Activated naive CD4-positive, alpha-beta T cell treated with anti-CD3 and anti-CD28 coated beads for 36 hours (primary cell): ENCODE results near the gene TAL1. TPM values are rescaled to one million over a fixed set of nuclear protein-coding genes. Genes with fewer than 3 reads are reported as not detected.

Experiments used
- CTCF ChIA-PET: fragments of 350-600 bp; sonication (Branson Sonifier 250); formaldehyde crosslinking; loops from one replicate; lab custom pipeline; 2021; ENCODE audit warnings: antibody characterized with exemption; lab: Charles Lee
- DNase-seq: peaks from one replicate; pipeline ENCODE4 v3.0.0-alpha.2; 2020
- H3K27ac Mint-ChIP-seq: one replicate; pipeline ENCODE4 v1.8.0; 2021; ENCODE audit warnings: mild to moderate bottlenecking, mixed read lengths
- H3K27me3 Mint-ChIP-seq: one replicate; pipeline ENCODE4 v1.8.0; 2021; ENCODE audit warnings: low read depth, mixed read lengths
- H3K36me3 Mint-ChIP-seq: one replicate; pipeline ENCODE4 v1.8.0; 2021; ENCODE audit warnings: low read depth, mixed read lengths
- H3K4me1 Mint-ChIP-seq: one replicate; pipeline ENCODE4 v1.8.0; 2021; ENCODE audit warnings: low read depth, mixed read lengths
- H3K4me3 Mint-ChIP-seq: one replicate; pipeline ENCODE4 v1.8.0; 2021; ENCODE audit warnings: mild to moderate bottlenecking, moderate library complexity, mixed read lengths
- H3K9me3 Mint-ChIP-seq: one replicate; pipeline ENCODE4 v1.8.0; 2021; ENCODE audit warnings: mixed read lengths
- intact Hi-C: fragments of 100-400 bp; cut with micrococcal nuclease; formaldehyde crosslinking; loops from one replicate; pipeline ENCODE4 v1.15.1; 2023
- total RNA-seq, 2 experiments: library from RNA; stranded (reverse); gene quantifications; one replicate each; pipeline ENCODE4 v1.2.3, GENCODE V29; 2021

TAL1 gene
- total RNA-seq, 2 experiments from 2014 or later = not detected

DNA sequence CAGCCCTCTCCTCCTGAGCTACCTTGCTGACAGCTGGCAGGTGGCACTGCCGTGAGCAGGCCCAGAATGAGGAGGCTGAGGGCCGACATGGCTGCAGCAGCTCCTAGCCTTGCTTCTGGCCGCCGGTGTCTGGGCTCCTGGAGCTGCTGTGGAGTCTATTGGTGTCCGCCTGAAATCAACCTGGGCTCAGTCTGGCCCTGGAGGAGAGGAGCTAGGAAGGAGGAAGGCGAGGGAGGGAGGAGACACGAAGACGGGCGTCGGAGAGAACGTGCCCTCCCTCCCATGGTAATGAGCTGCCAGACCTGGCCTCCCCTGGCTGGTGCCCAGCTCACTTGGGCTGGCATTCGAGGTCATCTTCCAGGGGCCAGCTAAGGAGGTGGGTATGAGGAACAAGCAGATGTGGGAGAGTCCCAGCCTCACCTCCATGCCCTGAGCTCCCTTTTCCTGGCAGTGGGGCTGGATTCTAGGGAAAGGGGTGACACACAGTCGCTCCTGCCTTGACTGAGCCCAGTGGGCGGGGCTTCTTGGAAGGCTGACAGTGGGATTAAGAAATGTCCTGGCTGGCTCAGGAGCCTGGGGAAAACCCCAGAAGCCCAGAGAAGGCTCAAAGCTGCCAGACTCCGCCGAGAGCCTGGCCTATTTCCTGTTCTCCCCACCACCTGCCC is 42.0 kb downstream of the TAL1 start, which contains the start of gene PDZK1IP1:
Gene PDZK1IP1 (minus strand): TSS at position 193 of the 665 bp plus-strand sequence. CDS start 104 bp downstream, at position 89.
- no peaks in the 10 kb centered on the region for H3K36me3 Mint-ChIP-seq
- no peak for DNase-seq
- CTCF ChIA-PET = interaction anchor here (0.7 to 1.4 kb wide), 4 partner anchors 10 to 520 kb away, joined by 3 to 7 read pairs (median 5); no protein-coding TSS in a partner anchor
- no peaks in the 10 kb centered on the region for H3K9me3 Mint-ChIP-seq
- intact Hi-C loops = loop anchor here (5.0 kb wide), 2 partner anchors 122 to 522 kb away; partner anchors contain the start of gene STIL
- no peak within 1 kb of the TSS for H3K27ac Mint-ChIP-seq
- H3K4me3 Mint-ChIP-seq = no peak within 1 kb of the TSS
- H3K27me3 Mint-ChIP-seq = no peaks in the 10 kb centered on the region
- no peaks in the 10 kb centered on the region for H3K4me1 Mint-ChIP-seq

DNA sequence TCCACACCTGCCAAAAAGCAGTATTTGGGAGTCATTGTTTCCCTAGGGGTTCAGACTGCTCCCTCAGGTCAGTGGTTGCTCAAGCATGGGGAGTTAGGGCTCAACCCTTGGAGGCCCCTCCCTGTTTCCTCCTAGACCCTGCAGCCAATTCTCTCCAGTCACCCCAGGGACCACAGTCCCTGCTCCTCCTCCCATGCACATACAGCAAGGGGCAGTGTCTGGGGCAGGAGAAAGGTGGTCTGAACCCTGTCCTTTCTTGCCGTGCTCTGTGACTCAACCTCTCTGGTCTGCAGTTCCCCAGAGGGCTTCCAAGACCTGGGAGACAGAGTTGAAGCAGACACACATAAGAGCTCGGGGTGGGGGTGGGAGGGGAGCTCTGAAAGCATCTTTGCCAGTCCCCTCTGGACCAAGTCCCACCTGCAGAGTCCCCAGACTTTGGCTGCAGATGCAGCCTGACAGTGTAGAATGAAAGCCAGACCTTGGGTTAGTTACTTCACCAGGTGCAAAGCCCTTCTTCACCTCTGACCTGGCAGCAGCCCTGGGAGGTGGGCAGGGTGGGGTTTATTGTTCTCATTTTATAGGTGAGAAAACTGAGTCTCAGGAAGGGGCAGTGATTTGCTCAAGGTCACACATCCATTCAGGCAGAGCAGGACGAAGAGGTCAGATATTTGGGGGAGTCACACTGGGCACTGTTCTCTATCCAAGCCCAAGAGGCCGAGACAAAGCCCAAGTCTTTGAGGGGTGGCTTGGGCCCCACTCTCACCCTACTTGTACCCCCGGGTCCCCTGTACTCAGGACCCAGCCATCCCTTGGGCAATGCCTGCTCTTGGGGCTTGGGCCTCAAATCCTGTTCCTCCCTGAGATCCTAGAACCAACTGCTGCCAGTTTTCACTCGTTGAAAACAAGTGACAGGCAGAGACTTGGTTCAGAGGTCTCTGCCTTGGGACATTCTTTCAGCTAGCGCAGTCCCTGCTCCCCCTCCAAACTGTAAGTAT is 42.9 kb downstream of the TAL1 start:
- H3K36me3 Mint-ChIP-seq = no peaks in the 10 kb centered on the region
- H3K9me3 Mint-ChIP-seq = no peaks in the 10 kb centered on the region
- no peaks in the 10 kb centered on the region for H3K27me3 Mint-ChIP-seq
- H3K4me3 Mint-ChIP-seq = no peak overlapping the region
- H3K27ac Mint-ChIP-seq = no peak overlapping the region
- intact Hi-C loops = no loop called here
- no peaks in the 10 kb centered on the region for H3K4me1 Mint-ChIP-seq
- CTCF ChIA-PET = interaction anchor here (0.7 to 1.8 kb wide), 6 partner anchors 10 to 522 kb away, joined by 3 to 12 read pairs (median 5); no protein-coding TSS in a partner anchor
- no peak for DNase-seq

DNA sequence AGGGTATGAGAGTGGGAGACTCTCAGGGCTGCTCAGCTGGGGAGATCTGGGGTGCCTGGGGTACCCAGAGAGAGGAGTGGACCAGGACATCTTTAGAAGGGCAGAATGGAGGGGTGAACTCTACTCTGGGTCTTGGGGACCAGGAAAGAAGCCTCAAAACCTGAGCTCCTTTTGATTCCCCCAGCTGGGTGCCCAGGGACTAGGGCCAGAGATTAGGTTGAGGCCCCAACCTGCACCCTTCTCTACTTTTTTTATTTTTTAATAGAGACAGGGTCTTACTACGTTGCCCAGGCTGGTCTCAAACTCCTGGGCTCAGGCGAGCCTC is 44.1 kb downstream of the TAL1 start:
- Mint-ChIP-seq H3K27me3 (peaks cover 2% of the 10 kb centered on the region), H3K4me3 (no peak overlapping the region), H3K4me1 (no peaks in the 10 kb centered on the region), H3K9me3 (no peaks in the 10 kb centered on the region), H3K27ac (no peak overlapping the region), H3K36me3 (no peaks in the 10 kb centered on the region)
- DNase-seq = no peak
- intact Hi-C loops = no loop called here
- CTCF ChIA-PET = interaction anchor here (0.6 to 1.8 kb wide), 5 partner anchors 10 to 538 kb away, joined by 3 to 12 read pairs (median 4); no protein-coding TSS in a partner anchor

DNA sequence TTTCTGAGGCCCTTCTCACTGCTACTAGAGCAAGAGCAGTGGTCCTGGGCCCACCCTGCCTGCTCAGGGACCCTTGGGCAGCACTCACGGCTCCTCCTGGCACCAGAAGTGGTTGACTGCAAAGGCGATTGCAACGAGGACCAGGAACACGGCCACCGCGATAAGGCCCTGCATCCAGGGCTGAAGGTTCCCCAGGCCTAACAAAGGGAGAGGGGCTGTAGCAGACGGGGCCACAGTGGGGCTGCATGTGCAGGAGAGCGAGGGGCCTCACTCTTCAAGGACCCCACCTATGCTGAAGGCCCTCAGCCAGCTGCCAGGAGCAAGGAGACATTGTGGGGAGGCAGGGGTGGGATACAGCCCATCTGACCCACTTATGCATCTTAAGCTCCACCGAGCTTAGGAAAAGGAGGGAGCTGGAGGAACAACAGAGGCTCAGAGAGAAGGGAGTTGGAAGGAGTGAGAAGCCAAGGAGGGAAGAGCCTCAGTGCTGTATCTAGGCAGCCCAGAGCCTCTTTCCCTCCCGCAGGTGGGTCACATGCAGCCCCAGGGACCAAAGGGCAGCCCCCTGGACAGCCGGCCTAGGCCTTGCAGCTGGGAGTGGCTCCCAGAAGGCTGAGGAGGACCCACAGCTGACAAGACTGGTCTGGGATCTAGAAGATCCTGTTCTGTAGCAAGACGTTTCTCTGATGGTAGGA is 44.6 kb downstream of the TAL1 start:
- Mint-ChIP-seq H3K27me3 (peaks cover 2% of the 10 kb centered on the region), H3K27ac (no peak overlapping the region), H3K4me1 (no peaks in the 10 kb centered on the region), H3K9me3 (no peaks in the 10 kb centered on the region), H3K36me3 (no peaks in the 10 kb centered on the region), H3K4me3 (no peak overlapping the region)
- intact Hi-C loops = no loop called here
- CTCF ChIA-PET = interaction anchor here (1.0 to 1.8 kb wide), 2 partner anchors 9 to 539 kb away, joined by 4 to 12 read pairs; no protein-coding TSS in a partner anchor
- DNase-seq = no peak

DNA sequence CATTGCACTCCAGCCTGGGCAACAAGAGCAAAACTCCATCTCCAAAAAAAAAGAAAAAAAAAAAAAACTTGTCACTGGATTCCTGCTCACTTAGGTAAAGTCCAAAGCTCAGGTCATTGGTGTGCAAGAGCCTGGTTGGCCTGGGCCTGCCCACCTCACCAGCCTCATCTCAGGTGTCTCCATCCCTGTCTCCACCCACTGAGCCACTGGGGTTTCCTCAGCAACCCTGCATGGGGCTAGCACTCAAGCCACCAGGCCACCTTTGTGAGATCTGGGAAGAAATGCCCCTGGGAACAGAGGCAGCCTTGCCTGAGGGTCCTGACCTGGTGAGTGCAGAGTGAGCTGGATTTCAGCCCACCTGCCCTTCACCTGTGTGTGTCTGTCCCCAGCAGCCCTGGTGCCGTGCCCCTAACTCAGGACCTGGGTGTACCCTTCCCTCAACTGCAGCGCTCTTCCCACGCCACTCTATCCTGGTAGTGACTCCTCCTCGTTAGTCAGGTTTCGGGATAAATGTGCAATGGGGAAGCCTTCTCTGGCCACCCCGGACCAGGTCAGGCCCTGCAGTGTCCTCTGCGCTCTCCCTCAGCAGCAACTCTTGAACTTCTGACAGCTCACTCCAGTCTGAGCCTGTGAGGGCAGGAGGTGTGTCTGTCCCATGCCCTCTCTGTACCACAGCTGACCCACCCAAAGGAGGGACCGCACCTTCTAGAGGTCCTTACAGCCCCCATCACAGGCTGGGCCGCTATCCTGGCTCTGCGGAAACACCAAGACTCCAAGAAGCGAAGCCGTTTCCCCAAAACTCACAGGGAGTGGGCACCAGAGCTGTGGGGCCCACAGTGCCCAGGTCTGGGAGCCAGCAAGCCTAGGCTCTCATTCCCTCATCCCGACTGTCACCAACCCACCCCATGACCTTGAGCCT is 45.5 kb downstream of the TAL1 start:
- H3K4me1 Mint-ChIP-seq = no peaks in the 10 kb centered on the region
- H3K9me3 Mint-ChIP-seq = no peaks in the 10 kb centered on the region
- no peaks in the 10 kb centered on the region for H3K36me3 Mint-ChIP-seq
- H3K27me3 Mint-ChIP-seq = peaks cover 3% of the 10 kb centered on the region
- no peak for DNase-seq
- intact Hi-C loops = no loop called here
- CTCF ChIA-PET = interaction anchor here (1.8 kb wide), 1 partner anchor 8 kb away, joined by 12 read pairs; no protein-coding TSS in a partner anchor
- no peak overlapping the region for H3K4me3 Mint-ChIP-seq
- H3K27ac Mint-ChIP-seq = no peak overlapping the region

DNA sequence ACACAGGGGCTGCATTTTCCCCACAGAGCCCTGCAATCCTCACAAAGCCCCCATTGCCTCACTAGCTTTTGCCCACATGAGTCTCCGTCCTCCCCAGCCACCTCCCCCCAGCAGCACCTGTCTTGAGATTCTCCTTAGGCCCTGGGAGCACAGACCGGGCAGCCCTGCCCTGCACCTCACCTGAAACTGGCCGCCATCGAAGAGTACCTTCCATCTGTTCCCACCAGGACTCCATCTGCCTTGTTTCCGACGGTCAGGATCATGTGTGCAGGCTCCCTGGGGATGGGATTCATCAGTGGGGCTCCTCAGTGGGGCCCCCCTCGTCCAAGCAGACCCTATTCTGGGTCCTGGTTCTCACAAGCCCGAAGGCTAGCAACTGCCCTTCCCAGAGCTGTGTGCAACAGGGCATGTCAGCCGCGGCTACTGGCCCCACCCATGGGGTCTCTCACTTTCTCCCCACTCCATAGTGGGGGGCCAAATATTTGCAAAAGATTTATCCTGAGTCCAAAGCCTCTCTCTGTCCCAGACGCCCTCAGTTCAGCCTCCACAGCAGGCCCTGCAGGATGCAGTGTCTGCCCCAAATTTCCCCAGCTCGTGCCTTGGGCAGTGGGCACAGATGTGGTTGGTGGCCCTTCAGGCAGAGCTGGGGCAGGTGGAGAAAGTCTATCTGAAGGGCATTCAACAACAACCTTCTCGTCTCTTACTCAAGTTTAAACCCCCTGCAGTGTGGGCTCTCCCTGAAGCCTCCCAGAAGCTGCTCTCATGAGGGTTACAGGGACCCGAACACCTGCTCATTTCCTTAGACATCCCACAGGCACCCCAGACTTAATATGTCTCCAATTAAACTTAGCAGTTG is 47.0 kb downstream of the TAL1 start:
- H3K9me3 Mint-ChIP-seq = no peaks in the 10 kb centered on the region
- H3K4me3 Mint-ChIP-seq = no peak overlapping the region
- peaks cover 16% of the 10 kb centered on the region for H3K27me3 Mint-ChIP-seq
- intact Hi-C loops = no loop called here
- H3K36me3 Mint-ChIP-seq = no peaks in the 10 kb centered on the region
- CTCF ChIA-PET = interaction anchor here (1.1 to 3.6 kb wide), 3 partner anchors 9 to 252 kb away, joined by 3 to 21 read pairs (median 4); no protein-coding TSS in a partner anchor
- H3K4me1 Mint-ChIP-seq = no peaks in the 10 kb centered on the region
- no peak overlapping the region for H3K27ac Mint-ChIP-seq
- no peak for DNase-seq

DNA sequence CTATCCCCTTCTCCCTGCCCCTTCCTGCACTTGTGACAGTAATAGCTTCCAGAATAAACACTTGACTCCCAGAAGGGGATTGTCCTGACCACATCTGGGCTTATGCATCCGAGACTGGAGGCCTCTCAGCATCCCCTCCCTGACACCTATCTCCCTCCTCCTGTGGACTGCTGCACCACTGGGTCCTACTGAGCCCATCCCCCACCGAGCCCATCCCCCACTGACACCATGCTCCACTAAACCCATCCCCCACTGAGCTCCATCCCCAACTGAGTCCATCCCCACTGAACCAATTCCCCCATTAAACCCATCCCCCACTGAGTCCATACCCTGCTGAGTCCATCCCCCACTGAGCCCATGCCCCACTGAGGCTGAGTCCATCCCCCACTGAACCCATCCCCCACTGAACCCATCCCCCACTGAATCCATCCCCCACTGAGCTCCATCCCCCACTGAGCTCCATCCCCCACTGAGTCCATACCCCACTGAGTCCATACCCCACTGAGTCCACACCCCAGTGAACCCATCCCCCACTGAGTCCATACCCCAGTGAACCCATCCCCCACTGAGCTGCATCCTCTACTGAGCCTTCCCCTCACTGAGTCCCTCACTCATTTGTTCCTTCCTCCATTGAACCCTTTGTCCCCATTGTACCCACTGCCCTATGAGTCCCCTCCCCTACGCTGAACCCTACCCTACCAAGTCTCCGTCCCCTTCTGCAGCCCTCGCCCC is 47.8 kb downstream of the TAL1 start:
- CTCF ChIA-PET = interaction anchor here (0.6 to 3.6 kb wide), 5 partner anchors 9 to 253 kb away, joined by 3 to 21 read pairs (median 4); no protein-coding TSS in a partner anchor
- no peak overlapping the region for H3K4me3 Mint-ChIP-seq
- intact Hi-C loops = no loop called here
- H3K9me3 Mint-ChIP-seq = no peaks in the 10 kb centered on the region
- no peak overlapping the region for H3K27ac Mint-ChIP-seq
- no peak for DNase-seq
- peaks cover 21% of the 10 kb centered on the region for H3K27me3 Mint-ChIP-seq
- no peaks in the 10 kb centered on the region for H3K36me3 Mint-ChIP-seq
- H3K4me1 Mint-ChIP-seq = peaks cover 5% of the 10 kb centered on the region

DNA sequence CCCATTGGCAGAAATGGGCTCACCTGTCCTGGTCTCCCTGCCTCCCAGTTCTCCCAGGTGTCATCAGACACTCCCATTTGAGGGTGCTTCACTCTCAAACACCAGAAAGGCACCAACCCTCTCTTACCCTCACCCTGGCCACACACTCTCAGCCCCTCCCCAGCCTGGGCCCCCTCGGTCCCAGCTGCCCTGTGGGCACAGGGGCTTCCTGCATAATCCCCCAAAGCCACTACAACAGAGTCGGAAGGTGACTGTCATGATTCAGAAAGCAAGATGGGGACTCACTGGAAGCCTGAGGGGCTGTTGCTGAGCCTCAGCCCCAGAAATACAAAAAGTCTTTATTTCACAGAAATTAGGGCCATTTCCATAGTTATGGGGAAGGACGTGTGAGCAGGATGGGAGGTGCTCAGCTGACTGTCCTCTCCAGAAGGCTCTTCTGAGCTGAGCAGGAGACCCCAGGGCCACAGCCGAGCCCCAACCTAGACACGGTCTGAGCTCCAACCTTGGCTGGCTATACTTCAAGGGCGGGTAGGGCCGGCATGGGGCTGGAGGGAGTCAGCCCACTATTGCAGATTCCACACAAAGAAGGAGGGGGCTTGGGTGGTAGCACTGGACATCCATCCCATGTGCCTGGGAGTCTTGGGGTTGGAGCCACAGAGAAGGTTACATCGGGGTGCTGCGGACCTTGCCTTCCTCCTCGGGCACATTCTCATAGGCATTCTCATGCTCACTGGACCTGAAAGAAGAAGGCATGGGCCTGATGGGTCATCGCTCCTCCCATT is 48.5 kb downstream of the TAL1 start:
- peaks cover 8% of the 10 kb centered on the region for H3K4me1 Mint-ChIP-seq
- H3K4me3 Mint-ChIP-seq = no peak overlapping the region
- no peaks in the 10 kb centered on the region for H3K36me3 Mint-ChIP-seq
- H3K27ac Mint-ChIP-seq = no peak overlapping the region
- no peak for DNase-seq
- CTCF ChIA-PET = interaction anchor here (0.6 to 3.6 kb wide), 6 partner anchors 10 to 253 kb away, joined by 3 to 21 read pairs (median 4); no protein-coding TSS in a partner anchor
- no peaks in the 10 kb centered on the region for H3K9me3 Mint-ChIP-seq
- H3K27me3 Mint-ChIP-seq = peaks cover 25% of the 10 kb centered on the region
- intact Hi-C loops = no loop called here

DNA sequence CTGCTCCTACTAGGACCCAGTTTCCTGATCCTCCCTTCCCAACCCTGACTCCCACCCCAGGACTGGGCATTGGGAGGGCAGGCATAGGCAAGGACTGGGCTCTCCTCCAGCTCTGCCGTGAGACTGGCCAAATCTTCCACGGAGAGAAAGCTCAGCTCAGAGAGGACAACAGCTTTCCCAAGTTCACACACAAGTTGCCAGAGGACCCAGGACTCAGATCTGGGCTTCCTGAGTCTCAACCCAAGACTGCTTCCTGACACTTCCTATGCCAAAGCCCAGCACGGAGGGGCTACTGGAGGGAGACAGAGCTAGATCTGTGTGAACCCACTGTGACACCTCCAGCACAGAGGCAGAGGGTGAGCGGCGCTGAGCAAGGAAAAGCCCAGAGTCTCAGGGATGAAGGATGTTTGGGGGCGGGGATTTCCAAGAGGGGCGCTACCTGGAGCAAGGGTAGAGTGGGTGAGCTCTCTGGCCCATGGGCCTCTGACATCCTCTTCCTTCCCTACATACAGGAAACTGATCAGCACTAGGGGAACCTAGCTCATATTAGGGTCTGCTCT is 49.3 kb downstream of the TAL1 start:
- intact Hi-C loops = no loop called here
- peaks cover 26% of the 10 kb centered on the region for H3K27me3 Mint-ChIP-seq
- peaks cover 8% of the 10 kb centered on the region for H3K4me1 Mint-ChIP-seq

More for the DNA sequence above, 49.3 kb downstream of the TAL1 start:
- Mint-ChIP-seq H3K4me3 (no peak overlapping the region), H3K9me3 (no peaks in the 10 kb centered on the region), H3K27ac (no peak overlapping the region), H3K36me3 (no peaks in the 10 kb centered on the region)
- CTCF ChIA-PET = interaction anchor here (0.6 to 3.6 kb wide), 2 partner anchors 11 to 156 kb away, joined by 5 to 21 read pairs; no protein-coding TSS in a partner anchor
- DNase-seq = no peak
